ENCODE results near the gene SLF1.
"Not testable (repeated sequence)": the region's sequence is repeated elsewhere in the genome, so short reads cannot be mapped to it uniquely, and the experiment has no call there.

The SLF1 gene

DNA sequence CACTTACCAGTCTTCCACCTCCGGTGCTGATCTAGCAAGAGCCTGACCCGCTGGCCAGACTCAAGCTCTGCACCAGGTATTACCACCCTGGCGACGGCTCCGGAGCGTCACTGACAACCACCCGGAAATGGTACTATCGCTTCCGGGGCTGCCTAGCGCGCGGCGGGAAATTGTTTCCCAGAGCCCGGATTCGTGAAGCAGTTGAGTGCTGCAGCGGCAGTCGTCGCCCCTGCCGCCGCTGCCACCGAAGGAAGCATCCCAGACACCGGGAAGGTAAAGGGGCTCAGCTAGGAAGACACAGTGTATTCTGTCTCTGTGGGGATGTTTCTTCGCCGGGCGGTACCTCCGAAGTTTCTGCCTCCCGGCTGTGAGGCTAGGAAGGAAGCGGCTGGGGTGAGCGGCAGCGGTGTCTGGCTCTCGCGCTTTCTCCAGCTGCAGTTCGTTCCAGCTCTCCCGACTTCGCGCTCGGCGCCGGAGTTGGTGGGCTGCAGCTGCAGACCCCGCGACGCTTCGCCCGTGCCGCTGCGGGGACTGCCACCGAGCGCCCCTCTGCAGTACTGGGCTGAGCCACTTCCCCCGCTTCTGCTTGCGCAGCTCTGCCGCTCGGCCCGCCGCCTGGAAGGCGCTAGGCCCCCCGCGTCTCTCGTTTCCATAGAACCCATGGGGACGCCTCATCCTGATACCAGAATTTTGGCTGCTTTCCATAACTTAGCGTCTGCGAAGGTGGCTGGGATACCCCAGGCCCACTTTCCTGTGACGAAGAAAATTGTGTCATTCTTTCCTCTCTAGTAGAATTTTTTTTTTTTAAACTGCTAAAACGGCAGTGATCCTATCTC, at the start of gene SLF1, which contains the start of gene KIAA0825:
Gene SLF1 (plus strand): TSS at position 177 of the 836 bp plus-strand sequence. CDS start 10,142 bp downstream, outside the sequence.
Gene KIAA0825 (minus strand): TSS at position 112 of the 836 bp plus-strand sequence. CDS start 81,478 bp downstream, outside the sequence.
- DNase-seq (ENCODE audit: low read depth, low spot score): peak; percentile 56

DNA sequence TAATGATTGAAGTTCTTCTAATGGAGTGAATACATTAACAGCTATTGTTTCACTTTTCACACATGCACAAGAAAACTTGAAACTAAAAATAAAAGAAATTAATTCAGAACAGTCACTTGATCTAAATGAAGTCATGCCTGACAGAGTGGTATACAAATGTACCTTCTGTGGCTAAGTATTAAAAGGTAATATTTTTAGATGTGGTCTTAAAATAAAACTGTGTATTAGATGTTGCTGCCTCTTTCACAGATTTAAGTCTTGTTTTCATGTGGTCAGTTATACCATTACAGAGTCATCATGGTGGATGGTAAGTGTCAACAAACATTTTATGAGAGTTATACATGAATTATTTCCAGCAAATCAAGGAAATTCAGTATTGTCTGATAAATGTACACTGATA, 47.1 kb upstream of the SLF1 start:
- DNase-seq (ENCODE audit: low read depth, low spot score): no peak

- DNase-seq (ENCODE audit: low read depth, low spot score): not testable (repeated sequence)
Measured at GRCh38 chr5:94573349-94573748, 45.1 kb upstream of the SLF1 start.

DNA sequence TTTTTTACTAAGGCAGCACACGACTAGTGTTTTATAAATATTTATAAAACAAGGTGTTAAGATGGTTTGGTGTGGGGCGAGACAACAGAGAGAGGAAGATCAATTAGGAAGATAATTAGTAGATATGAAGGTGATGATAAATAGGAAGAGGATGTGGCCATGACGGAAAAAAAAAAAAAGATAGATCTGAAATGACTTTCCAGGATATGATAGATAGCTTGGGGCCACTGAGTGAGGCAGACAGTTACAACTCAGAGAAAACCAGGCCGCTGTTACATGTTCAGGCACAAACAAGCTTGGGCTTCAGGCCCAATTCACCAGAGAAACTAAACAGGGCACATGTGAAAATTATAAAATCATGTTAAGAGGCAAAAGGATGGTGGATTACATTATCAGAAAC, 43.3 kb upstream of the SLF1 start:
- no peak for DNase-seq (ENCODE audit: low read depth, low spot score)

GRCh38 chr5:94577466-94578245, 40.8 kb upstream of the SLF1 start:
- no peak for DNase-seq (ENCODE audit: low read depth, low spot score)

DNA sequence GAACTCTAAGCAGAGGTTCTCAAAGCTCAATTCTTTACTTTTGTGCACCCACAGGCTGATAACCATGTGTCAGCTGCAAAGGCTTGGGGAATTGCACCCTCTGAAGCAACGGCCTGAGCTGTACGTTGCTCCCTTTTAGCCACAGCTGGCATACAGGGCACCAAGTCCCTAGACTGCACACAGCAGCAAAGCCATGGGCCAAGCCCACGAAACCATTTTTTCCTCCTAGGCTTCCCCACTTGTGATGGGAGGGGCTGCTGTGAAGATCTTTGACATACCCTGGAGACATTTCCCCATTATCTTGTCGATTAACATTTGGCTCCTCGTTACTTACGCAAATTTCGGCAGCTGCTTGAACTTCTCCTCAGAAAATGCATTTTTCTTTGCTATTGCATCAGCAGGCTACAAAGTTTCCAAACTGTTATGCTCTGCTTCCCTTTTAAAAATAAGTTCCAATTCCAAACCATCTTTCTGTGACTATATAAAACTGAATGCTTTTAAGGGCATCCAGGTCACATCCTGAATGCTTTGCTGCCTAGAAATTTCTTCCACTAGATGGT, 23.1 kb upstream of the SLF1 start:
- DNase-seq (ENCODE audit: low read depth, low spot score): no peak

DNA sequence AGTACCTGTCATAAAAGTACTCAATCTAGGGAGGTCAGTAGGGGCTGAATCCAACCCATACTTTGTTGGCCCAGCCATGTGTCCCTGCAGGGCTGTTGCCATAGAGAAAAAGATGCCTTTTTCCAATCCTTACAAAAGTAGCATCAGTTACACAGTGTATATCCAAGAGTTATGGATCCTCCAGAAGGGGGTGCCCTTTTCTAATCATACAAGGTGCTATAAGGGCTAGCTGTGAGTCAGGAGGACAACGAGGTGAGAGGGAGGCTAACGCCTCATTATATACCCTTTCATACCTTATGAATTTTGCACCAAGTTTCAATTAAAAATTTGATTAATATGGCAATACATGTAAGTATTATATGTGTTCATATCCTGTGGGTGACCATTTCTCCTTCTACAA, 4.9 kb upstream of the SLF1 start:
- no peak for DNase-seq (ENCODE audit: low read depth, low spot score)

GRCh38 chr5:94614156-94614805, 4.2 kb upstream of the SLF1 start:
- DNase-seq (ENCODE audit: low read depth, low spot score): no peak

DNA sequence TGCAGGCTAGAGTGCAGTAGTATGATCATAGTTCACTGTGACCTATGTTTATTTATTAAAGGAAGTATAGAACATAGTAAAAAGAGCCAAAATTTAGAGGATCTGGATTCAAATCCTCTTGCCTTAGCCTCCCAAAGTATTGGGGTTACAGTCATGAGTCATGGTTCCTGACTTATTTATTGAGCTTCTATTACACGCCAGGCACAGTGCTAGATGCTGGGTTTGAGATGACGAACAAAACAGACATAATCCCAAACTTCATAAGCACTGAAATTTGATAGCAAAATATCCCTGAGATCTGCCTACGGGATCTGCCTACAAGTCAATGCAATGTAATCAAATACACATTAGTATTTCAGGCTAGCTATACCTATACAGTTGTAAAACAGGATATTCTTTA, 2.6 kb upstream of the SLF1 start:
- DNase-seq (ENCODE audit: low read depth, low spot score): no peak

DNA sequence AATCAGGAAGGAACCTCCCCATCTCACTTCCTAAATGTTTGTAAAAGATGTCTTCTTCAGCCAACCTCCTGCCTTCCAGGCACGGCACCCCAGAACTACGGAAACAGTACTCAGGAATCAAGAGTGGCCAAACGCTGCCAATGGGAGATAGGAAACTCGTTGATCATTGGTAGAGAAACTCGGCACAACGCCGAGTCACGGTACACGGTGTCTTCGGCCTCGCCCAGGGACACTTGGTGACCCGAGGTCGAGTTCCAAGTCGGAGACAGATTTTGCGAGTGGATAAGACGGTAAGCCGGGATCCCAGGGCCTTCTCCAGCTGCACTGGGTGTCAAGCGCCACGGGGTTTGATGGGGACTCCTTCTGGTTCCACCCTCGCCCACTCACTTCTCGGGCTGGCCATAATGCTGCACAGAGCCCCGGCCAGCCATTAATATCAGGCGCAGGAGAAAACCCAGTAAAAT, 408 bp upstream of the SLF1 start:
- no peak for DNase-seq (ENCODE audit: low read depth, low spot score)

DNA sequence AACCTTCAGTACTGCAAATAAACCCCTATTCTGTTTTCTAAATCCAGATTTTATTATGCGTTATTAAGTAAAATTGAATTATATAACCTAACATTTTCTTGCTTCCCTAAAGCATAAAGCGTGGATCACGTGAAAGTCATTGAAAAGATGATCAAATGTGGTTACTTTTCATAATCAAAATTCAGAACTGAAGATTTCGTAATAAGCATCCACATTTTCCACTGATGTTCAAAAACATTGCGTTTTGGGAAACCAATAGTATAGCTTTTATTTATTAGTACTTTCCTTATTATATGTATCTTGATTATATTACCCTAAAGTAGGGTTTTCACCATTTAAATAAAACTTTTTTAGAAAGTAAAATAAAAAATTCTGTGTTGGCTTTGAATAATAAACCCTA, 1.8 kb downstream of the SLF1 start:
- no peak for DNase-seq (ENCODE audit: low read depth, low spot score)

DNA sequence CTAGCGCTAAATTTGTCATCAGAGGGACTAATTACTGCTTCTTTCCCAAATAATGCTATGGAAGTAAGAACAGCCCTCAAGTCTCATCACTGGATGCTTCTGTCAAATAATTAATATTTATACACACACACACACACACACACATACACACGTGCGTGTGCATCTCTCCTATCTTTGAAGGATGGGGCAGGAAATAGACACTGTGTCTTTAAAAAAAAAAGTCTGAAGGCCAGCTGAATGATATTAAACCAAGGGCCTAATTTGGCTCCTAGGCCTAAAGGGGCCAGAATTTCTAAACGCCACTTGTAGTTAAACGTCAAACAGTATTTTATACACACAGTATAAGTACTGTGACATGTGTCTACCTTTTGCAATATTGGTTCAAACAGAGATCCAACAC, 3.3 kb downstream of the SLF1 start:
- DNase-seq (ENCODE audit: low read depth, low spot score): no peak

GRCh38 chr5:94623011-94623410, 4.5 kb downstream of the SLF1 start:
- DNase-seq (ENCODE audit: low read depth, low spot score): no peak

GRCh38 chr5:94623877-94624276, 5.4 kb downstream of the SLF1 start:
- no peak for DNase-seq (ENCODE audit: low read depth, low spot score)

DNA sequence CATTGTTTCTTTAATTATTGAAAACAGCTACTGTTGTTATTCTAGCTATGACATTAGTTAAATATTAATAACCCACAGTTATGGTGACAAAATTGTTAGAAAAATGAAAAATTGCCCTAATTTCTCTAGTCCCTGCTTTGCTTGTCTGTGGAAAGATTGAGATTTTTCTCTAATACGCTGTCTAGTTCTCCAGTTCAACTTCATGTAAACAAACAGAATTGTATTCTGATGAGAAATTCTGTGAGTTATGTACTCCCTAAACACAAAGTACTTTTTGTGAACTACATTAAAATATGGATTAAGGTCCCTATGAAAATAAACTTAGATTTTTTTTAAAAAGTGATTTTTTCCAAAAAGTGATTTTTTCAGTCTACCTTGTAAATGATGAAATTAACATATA, 8.7 kb downstream of the SLF1 start:
- DNase-seq (ENCODE audit: low read depth, low spot score): no peak

- no peak for DNase-seq (ENCODE audit: low read depth, low spot score)
Measured at GRCh38 chr5:94632024-94632423, 13.6 kb downstream of the SLF1 start.

- no peak for DNase-seq (ENCODE audit: low read depth, low spot score)
Measured at GRCh38 chr5:94640176-94640575, 21.7 kb downstream of the SLF1 start.

DNA sequence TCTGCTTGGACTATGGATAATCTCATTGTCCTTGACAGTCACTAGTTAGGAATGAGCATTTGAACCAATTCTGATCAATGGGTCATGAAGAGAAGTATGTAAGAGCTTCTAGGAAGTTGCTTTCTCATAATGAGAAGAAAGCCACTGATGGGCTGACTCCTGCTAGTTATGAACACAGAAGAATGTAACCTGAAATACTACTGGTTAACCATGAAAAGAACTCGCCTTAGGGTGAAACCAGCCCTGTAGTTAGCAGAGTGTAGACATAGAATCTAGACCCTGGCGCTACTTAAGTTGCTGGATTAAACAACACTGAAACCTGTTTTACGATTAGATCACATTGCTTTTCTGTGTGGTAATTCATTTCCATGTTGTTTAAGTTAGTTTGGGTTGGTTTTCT, 26.6 kb downstream of the SLF1 start:
- DNase-seq (ENCODE audit: low read depth, low spot score): no peak

- DNase-seq (ENCODE audit: low read depth, low spot score): no peak
Measured at GRCh38 chr5:94646758-94647157, 28.3 kb downstream of the SLF1 start.

GRCh38 chr5:94649874-94650273, 31.4 kb downstream of the SLF1 start:
- DNase-seq (ENCODE audit: low read depth, low spot score): no peak

- DNase-seq (ENCODE audit: low read depth, low spot score): no peak
Measured at GRCh38 chr5:94658272-94658671, 39.8 kb downstream of the SLF1 start.

- no peak for DNase-seq (ENCODE audit: low read depth, low spot score)
Measured at GRCh38 chr5:94660506-94660905, 42.0 kb downstream of the SLF1 start.
